T-helper 2 cell treated with Interferon-gamma antibody and Interleukin-4, amounts not matched to agents 100 ng/mL and 5 ng/mL, for 36 hours (primary cell): Measurements from ENCODE around the gene RNASET2. TPM values are rescaled to one million over a fixed set of nuclear protein-coding genes. Genes with fewer than 3 reads are reported as not detected.

Source experiments
- intact Hi-C: fragments of 100-400 bp; cut with micrococcal nuclease; formaldehyde crosslinking; loops from one replicate; pipeline ENCODE4 v1.15.1; 2023
- total RNA-seq: library from RNA; stranded (reverse); gene quantifications from 2 replicates; pipeline ENCODE4 v1.2.3, GENCODE V29; 2022

Gene RNASET2
- total RNA-seq, 1 donor from 2014 or later, result 114 TPM

GRCh38 chr6:166970776-166971175 is 14.4 kb upstream of the RNASET2 start:
- intact Hi-C loops, result no loop called here

- intact Hi-C loops, result no loop called here
Observed at GRCh38 chr6:166970091-166970490, 13.7 kb upstream of the RNASET2 start.

GRCh38 chr6:166969390-166970002 is 13.1 kb upstream of the RNASET2 start:
- intact Hi-C loops, result loop anchor here (1.0 kb wide), 1 partner anchor 10 kb away; no protein-coding TSS in a partner anchor

GRCh38 chr6:166966268-166966667 is 9.9 kb upstream of the RNASET2 start:
- intact Hi-C loops, result no loop called here

GRCh38 chr6:166960609-166960978 is 4.2 kb upstream of the RNASET2 start:
- intact Hi-C loops, result no loop called here

GRCh38 chr6:166959911-166960608 is 3.7 kb upstream of the RNASET2 start:
- intact Hi-C loops, result loop anchor here (1.0 to 10.0 kb wide), 5 partner anchors 9 to 745 kb away; partner anchors contain the start of genes MPC1 and SFT2D1

GRCh38 chr6:166958926-166959861 is 2.8 kb upstream of the RNASET2 start:
- intact Hi-C loops, result loop anchor here (1.0 to 10.0 kb wide), 5 partner anchors 8 to 746 kb away; partner anchors contain the start of genes MPC1 and SFT2D1

- intact Hi-C loops, result loop anchor here (2.0 to 10.0 kb wide), 4 partner anchors 331 to 747 kb away; partner anchors contain the start of genes MPC1, RPS6KA2 and SFT2D1
Observed at GRCh38 chr6:166957805-166958076, 1.4 kb upstream of the RNASET2 start.

GRCh38 chr6:166957087-166957804 is 896 bp upstream of the RNASET2 start:
- intact Hi-C loops, result loop anchor here (2.0 to 10.0 kb wide), 4 partner anchors 330 to 748 kb away; partner anchors contain the start of genes MPC1, RPS6KA2 and SFT2D1

GRCh38 chr6:166955865-166956443 is 396 bp downstream of the RNASET2 start:
- intact Hi-C loops, result loop anchor here (1.0 to 10.0 kb wide), 6 partner anchors 33 to 749 kb away; partner anchors contain the start of genes CEP43, MPC1, RPS6KA2 and SFT2D1

- intact Hi-C loops, result loop anchor here (10.0 kb wide), 3 partner anchors 570 to 750 kb away; partner anchors contain the start of genes MPC1 and SFT2D1
Observed at GRCh38 chr6:166955121-166955864, 1.1 kb downstream of the RNASET2 start.

GRCh38 chr6:166954118-166954713 is 2.1 kb downstream of the RNASET2 start:
- intact Hi-C loops, result loop anchor here (5.0 to 10.0 kb wide), 5 partner anchors 47 to 751 kb away; partner anchors contain the start of genes MPC1 and SFT2D1

GRCh38 chr6:166952567-166953486 is 3.5 kb downstream of the RNASET2 start:
- intact Hi-C loops, result loop anchor here (5.0 to 10.0 kb wide), 5 partner anchors 46 to 752 kb away; partner anchors contain the start of genes MPC1 and SFT2D1

- intact Hi-C loops, result loop anchor here (5.0 to 10.0 kb wide), 5 partner anchors 45 to 753 kb away; partner anchors contain the start of genes MPC1 and SFT2D1
Observed at GRCh38 chr6:166952121-166952520, 4.2 kb downstream of the RNASET2 start.

- intact Hi-C loops, result loop anchor here (1.0 to 10.0 kb wide), 9 partner anchors 8 to 753 kb away; partner anchors contain the start of genes MPC1 and SFT2D1
Observed at GRCh38 chr6:166951670-166952060, 4.7 kb downstream of the RNASET2 start.

GRCh38 chr6:166950892-166951669 is 5.3 kb downstream of the RNASET2 start:
- intact Hi-C loops, result loop anchor here (1.0 to 10.0 kb wide), 9 partner anchors 8 to 754 kb away; partner anchors contain the start of genes MPC1 and SFT2D1

GRCh38 chr6:166950443-166950821 is 5.9 kb downstream of the RNASET2 start:
- intact Hi-C loops, result loop anchor here (5.0 to 10.0 kb wide), 5 partner anchors 43 to 754 kb away; partner anchors contain the start of genes MPC1 and SFT2D1
